Suprapubic skin (tissue), 3 donors: Measurements from ENCODE around the gene CLCF1.

Source experiments
- CTCF ChIP-seq, 2 donors: fragments of 200-600 bp in 1 of 2; fragments of 450-650 bp in 1 of 2; sonication (generic) in 1 of 2; IDR thresholded peaks; one replicate each; pipeline ENCODE4 v1.5.1; 2016 to 2019; ENCODE audit warnings: antibody characterized with exemption in 2 of 2, mild to moderate bottlenecking in 1 of 2, moderate library complexity in 1 of 2
- EP300 ChIP-seq: sonication (generic); formaldehyde crosslinking; IDR thresholded peaks from one replicate; pipeline ENCODE4 v1.6.1; 2017; ENCODE audit warnings: antibody characterized with exemption

- TF ChIP-seq CTCF (IDR thresholded peaks at IDR 0.05) (no peak), EP300 (no peak)
Observed at GRCh38 chr11:67411785-67412152, 38.4 kb upstream of the CLCF1 start.
